ENCODE data around the gene ALDH3A2. TPM values are rescaled to one million over a fixed set of nuclear protein-coding genes. Genes with fewer than 3 reads are reported as not detected.
"Not testable (repeated sequence)": the region's sequence is repeated elsewhere in the genome, so short reads cannot be mapped to it uniquely, and the experiment has no call there.

ALDH3A2 gene
- total RNA-seq, 1 experiment from 2014 or later = 81.8 TPM

GRCh38 chr17:19650826-19651225, 2.3 kb downstream of the ALDH3A2 start:
- DNase-seq (ENCODE audit: low read depth) = peak; percentile 55

GRCh38 chr17:19651451-19652238, 3.1 kb downstream of the ALDH3A2 start:
- DNase-seq (ENCODE audit: low read depth) = no peak

- no peak for DNase-seq (ENCODE audit: low read depth)
Observed at GRCh38 chr17:19652595-19652994, 4.0 kb downstream of the ALDH3A2 start.

- DNase-seq (ENCODE audit: low read depth) = no peak
Observed at GRCh38 chr17:19654342-19654886, 5.9 kb downstream of the ALDH3A2 start.

- DNase-seq (ENCODE audit: low read depth) = no peak
Observed at GRCh38 chr17:19654896-19655295, 6.3 kb downstream of the ALDH3A2 start.

- DNase-seq (ENCODE audit: low read depth) = no peak
Observed at GRCh38 chr17:19656336-19656735, 7.8 kb downstream of the ALDH3A2 start.

- no peak for DNase-seq (ENCODE audit: low read depth)
Observed at GRCh38 chr17:19656851-19657581, 8.5 kb downstream of the ALDH3A2 start.

- DNase-seq (ENCODE audit: low read depth) = no peak
Observed at GRCh38 chr17:19659366-19660177, 11.0 kb downstream of the ALDH3A2 start.

- DNase-seq (ENCODE audit: low read depth) = no peak
Observed at GRCh38 chr17:19660219-19660870, 11.8 kb downstream of the ALDH3A2 start.

GRCh38 chr17:19661121-19661520, 12.6 kb downstream of the ALDH3A2 start:
- DNase-seq (ENCODE audit: low read depth) = no peak

- no peak for DNase-seq (ENCODE audit: low read depth)
Observed at GRCh38 chr17:19663097-19663496, 14.5 kb downstream of the ALDH3A2 start.

GRCh38 chr17:19664136-19664820, 15.7 kb downstream of the ALDH3A2 start:
- no peak for DNase-seq (ENCODE audit: low read depth)

- no peak for DNase-seq (ENCODE audit: low read depth)
Observed at GRCh38 chr17:19664821-19665181, 16.2 kb downstream of the ALDH3A2 start.

- not testable (repeated sequence) for DNase-seq (ENCODE audit: low read depth)
Observed at GRCh38 chr17:19669680-19670079, 21.1 kb downstream of the ALDH3A2 start.

- no peak for DNase-seq (ENCODE audit: low read depth)
Observed at GRCh38 chr17:19670908-19671307, 22.4 kb downstream of the ALDH3A2 start.

- no peak for DNase-seq (ENCODE audit: low read depth)
Observed at GRCh38 chr17:19671433-19671832, 22.9 kb downstream of the ALDH3A2 start.

- peak; percentile 24 for DNase-seq (ENCODE audit: low read depth)
Observed at GRCh38 chr17:19672009-19672750, 23.6 kb downstream of the ALDH3A2 start.

- no peak for DNase-seq (ENCODE audit: low read depth)
Observed at GRCh38 chr17:19673623-19674022, 25.1 kb downstream of the ALDH3A2 start.

GRCh38 chr17:19676896-19677295, 28.3 kb downstream of the ALDH3A2 start:
- no peak for DNase-seq (ENCODE audit: low read depth)

GRCh38 chr17:19677736-19678379, 29.3 kb downstream of the ALDH3A2 start:
- no peak for DNase-seq (ENCODE audit: low read depth)

Data from M059J (cell line).